AG04449 (cell line): Measurements from ENCODE around the gene PKDREJ.
A peak's percentile ranks its signal among the peaks of the same experiment; 100 is the strongest.

Experiments used
- CTCF ChIA-PET: fragments of 350-600 bp; formaldehyde crosslinking; extraction: SDS; loops from one replicate; lab custom pipeline; 2021; ENCODE audit warnings: antibody characterized with exemption; lab: Yijun Ruan, JAX
- POLR2A ChIA-PET: fragments of 400-600, 350-600 bp; formaldehyde crosslinking; extraction: SDS; loops from one replicate; lab custom pipeline; 2020; ENCODE audit warnings: antibody characterized with exemption, inconsistent platforms; lab: Yijun Ruan, JAX
- DNase-seq: peaks from one replicate; pipeline ENCODE4 v3.0.0-alpha.2; 2010; ENCODE audit warnings: low read depth, low spot score
- H3K4me3 ChIP-seq: 2 replicates; pipeline ENCODE4 v1.5.1; 2011; ENCODE audit warnings: low read depth, mild to moderate bottlenecking, control low read depth, low read length
- TF ChIP-seq, protein P1 (sequence below): IDR thresholded peaks from one replicate; pipeline ENCODE4 v1.5.1; 2011; ENCODE audit warnings: mild to moderate bottlenecking, moderate library complexity, low read length, control low read depth, inconsistent platforms; ENCODE audit not compliant: insufficient read depth; ENCODE audit errors: missing control alignments

The PKDREJ gene

GRCh38 chr22:46230262-46230901, 32.8 kb downstream of the PKDREJ start:
- no peak for DNase-seq
- no peak overlapping the region for H3K4me3 ChIP-seq
- TF ChIP-seq, protein P1, sequence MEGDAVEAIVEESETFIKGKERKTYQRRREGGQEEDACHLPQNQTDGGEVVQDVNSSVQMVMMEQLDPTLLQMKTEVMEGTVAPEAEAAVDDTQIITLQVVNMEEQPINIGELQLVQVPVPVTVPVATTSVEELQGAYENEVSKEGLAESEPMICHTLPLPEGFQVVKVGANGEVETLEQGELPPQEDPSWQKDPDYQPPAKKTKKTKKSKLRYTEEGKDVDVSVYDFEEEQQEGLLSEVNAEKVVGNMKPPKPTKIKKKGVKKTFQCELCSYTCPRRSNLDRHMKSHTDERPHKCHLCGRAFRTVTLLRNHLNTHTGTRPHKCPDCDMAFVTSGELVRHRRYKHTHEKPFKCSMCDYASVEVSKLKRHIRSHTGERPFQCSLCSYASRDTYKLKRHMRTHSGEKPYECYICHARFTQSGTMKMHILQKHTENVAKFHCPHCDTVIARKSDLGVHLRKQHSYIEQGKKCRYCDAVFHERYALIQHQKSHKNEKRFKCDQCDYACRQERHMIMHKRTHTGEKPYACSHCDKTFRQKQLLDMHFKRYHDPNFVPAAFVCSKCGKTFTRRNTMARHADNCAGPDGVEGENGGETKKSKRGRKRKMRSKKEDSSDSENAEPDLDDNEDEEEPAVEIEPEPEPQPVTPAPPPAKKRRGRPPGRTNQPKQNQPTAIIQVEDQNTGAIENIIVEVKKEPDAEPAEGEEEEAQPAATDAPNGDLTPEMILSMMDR: no peak
- POLR2A ChIA-PET: no interaction called here
- CTCF ChIA-PET: interaction anchor here (1.2 kb wide), 1 partner anchor 12 kb away, joined by 4 read pairs; no protein-coding TSS in a partner anchor

GRCh38 chr22:46229701-46230100, 33.4 kb downstream of the PKDREJ start:
- ChIA-PET POLR2A (no interaction called here), CTCF (interaction anchor here (1.2 kb wide), 1 partner anchor 13 kb away, joined by 4 read pairs; no protein-coding TSS in a partner anchor)
- peak; percentile 12 for DNase-seq

GRCh38 chr22:46226577-46226976, 36.6 kb downstream of the PKDREJ start:
- ChIA-PET POLR2A (no interaction called here), CTCF (interaction anchor here (0.7 to 1.0 kb wide), 2 partner anchors 75 to 77 kb away, joined by 3 read pairs; no protein-coding TSS in a partner anchor)
- no peak overlapping the region for H3K4me3 ChIP-seq
- TF ChIP-seq, protein P1: no peak
- no peak for DNase-seq

More at GRCh38 chr22:46229701-46230100, 33.4 kb downstream of the PKDREJ start:
- no peak overlapping the region for H3K4me3 ChIP-seq
- TF ChIP-seq, protein P1: no peak

DNA sequence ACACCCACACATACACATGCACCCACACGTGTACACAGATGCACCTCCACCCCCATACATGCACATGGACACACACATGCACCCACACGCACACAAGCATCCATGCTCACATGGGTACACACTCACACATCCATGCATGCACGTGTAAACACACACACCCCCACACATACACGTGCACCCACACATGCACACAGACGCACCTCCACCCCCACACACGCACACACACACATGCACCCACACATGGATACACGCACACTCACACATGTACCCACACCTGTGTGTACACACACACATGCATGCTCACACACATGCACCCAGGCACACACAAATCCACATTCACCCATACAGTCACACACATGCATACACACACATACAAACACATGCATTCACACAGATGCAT, 37.5 kb downstream of the PKDREJ start:
- ChIA-PET POLR2A (no interaction called here), CTCF (no interaction called here)
- no peak overlapping the region for H3K4me3 ChIP-seq
- DNase-seq: no peak
- TF ChIP-seq, protein P1: no peak

GRCh38 chr22:46224898-46225290, 38.2 kb downstream of the PKDREJ start:
- H3K4me3 ChIP-seq: no peak overlapping the region
- DNase-seq: no peak
- TF ChIP-seq, protein P1: no peak
- POLR2A ChIA-PET: interaction anchor here (0.6 kb wide), 1 partner anchor 36 kb away, joined by 5 read pairs; no protein-coding TSS in a partner anchor
- CTCF ChIA-PET: no interaction called here

DNA sequence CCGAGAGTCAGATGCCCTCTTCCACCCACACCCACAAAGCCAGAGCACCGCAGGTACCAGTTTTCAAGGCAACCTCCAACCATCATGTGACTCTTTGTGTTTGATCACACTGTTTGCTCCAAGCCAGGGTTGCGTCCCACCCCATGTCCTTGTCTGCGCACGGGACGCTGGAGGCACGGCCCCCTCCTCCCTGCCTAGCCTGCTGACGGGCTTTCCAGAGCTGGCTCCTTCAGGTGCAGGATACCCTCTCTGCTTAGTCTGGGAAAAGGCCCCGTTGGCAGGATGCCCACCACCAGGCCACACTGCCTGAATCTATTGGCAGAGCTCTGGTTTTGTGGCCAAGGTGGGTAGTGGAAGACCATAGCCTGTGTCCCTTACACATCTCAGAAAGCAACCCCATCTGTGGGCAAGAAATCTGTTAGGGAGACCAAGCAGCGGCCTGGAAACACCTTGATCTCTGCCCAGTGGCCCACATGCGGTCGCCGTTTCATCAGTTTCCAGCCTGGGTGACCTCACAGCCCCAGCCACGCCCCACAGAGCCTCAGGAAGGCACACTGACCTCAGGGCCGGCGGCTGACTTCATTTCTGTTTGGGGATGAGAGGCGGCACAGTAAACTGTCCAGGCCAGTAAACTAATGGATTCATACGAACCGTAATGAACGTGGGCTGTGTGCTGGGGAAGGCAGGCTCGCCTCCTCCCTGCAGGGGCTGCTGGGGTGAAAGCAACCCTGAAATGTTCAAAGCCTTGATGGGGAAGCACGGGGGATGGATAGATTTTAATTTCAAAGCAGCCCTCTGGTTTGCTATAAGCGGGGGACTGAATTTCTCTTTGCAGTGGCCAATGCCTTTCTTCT, 38.9 kb downstream of the PKDREJ start:
- TF ChIP-seq, protein P1: no peak
- CTCF ChIA-PET: no interaction called here
- DNase-seq: no peak
- POLR2A ChIA-PET: interaction anchor here (0.6 kb wide), 1 partner anchor 35 kb away, joined by 5 read pairs; no protein-coding TSS in a partner anchor
- H3K4me3 ChIP-seq: no peak overlapping the region
